PC-3 (cell line): ENCODE results near the gene HEYL. TPM values are rescaled to one million over a fixed set of nuclear protein-coding genes. Genes with fewer than 3 reads are reported as not detected.

Source experiments
- ATAC-seq: fragments of 200-7000 bp; cut with Tn5 transposase; 2 replicates; pipeline ENCODE4 v1.9.1; 2020; ENCODE audit warnings: mild to moderate bottlenecking, moderate library complexity
- BruUV-seq: library from RNA; stranded (reverse); fragments of 400-500 nt; replicated peaks from 2 replicates; lab custom pipeline; 2021; lab: Mats Ljungman, UMichigan
- CTCF ChIA-PET: fragments of 300-600 bp; sonication (Branson Sonifier 250); formaldehyde crosslinking; loops from one replicate; lab custom pipeline; 2022; ENCODE audit warnings: antibody characterized with exemption; lab: Charles Lee
- POLR2A ChIA-PET: fragments of 300-600 bp; sonication (Branson Sonifier 250); formaldehyde crosslinking; loops from one replicate; lab custom pipeline; 2022; ENCODE audit warnings: antibody characterized with exemption; ENCODE audit not compliant: unreplicated experiment; lab: Charles Lee
- DNase-seq: peaks from one replicate; pipeline ENCODE4 v3.0.0-alpha.2; 2015
- H2AFZ ChIP-seq: fragments of 300-600 bp; sonication (generic); 2 replicates; pipeline ENCODE4 v1.6.0; 2016; ENCODE audit warnings: antibody characterized with exemption, low read length
- H3F3A ChIP-seq: fragments of 300-600 bp; sonication (generic); one replicate; pipeline ENCODE4 v1.6.0; 2017; ENCODE audit warnings: antibody characterized with exemption, low read length, control low read depth, mild to moderate bottlenecking; ENCODE audit not compliant: unreplicated experiment
- H3K27ac ChIP-seq: fragments of 300-600 bp; sonication (generic); 2 replicates; pipeline ENCODE4 v1.5.1; 2016; ENCODE audit warnings: mild to moderate bottlenecking, low read length
- H3K27me3 ChIP-seq: fragments of 300-600 bp; sonication (generic); 2 replicates; pipeline ENCODE4 v1.6.1; 2016; ENCODE audit warnings: low read length, mixed read lengths
- H3K36me3 ChIP-seq: fragments of 300-600 bp; sonication (generic); 2 replicates; pipeline ENCODE4 v1.6.1; 2016; ENCODE audit warnings: low read depth, mixed run types, low read length, mixed read lengths
- H3K4me1 ChIP-seq: fragments of 300-600 bp; sonication (generic); 2 replicates; pipeline ENCODE4 v1.5.1; 2016; ENCODE audit warnings: low read length; ENCODE audit not compliant: insufficient read depth
- H3K4me2 ChIP-seq: fragments of 300-600 bp; sonication (generic); 2 replicates; pipeline ENCODE4 v1.6.0; 2016; ENCODE audit warnings: low read length
- H3K4me3 ChIP-seq: fragments of 300-600 bp; sonication (generic); 2 replicates; pipeline ENCODE4 v1.5.1; 2016; ENCODE audit warnings: mild to moderate bottlenecking, low read length, mixed read lengths
- H3K79me2 ChIP-seq: fragments of 300-600 bp; sonication (generic); 2 replicates; pipeline ENCODE4 v1.6.1; 2017; ENCODE audit warnings: low read length, mixed read lengths
- H3K9ac ChIP-seq: fragments of 300-600 bp; sonication (generic); 2 replicates; pipeline ENCODE4 v1.6.0; 2016; ENCODE audit warnings: mild to moderate bottlenecking, low read length
- H3K9me2 ChIP-seq: fragments of 300-600 bp; sonication (generic); replicated peaks from 2 replicates; pipeline ENCODE4 v1.6.1; 2016; ENCODE audit warnings: mixed run types, low read length, mixed read lengths
- H3K9me3 ChIP-seq: fragments of 300-600 bp; sonication (generic); 2 replicates; pipeline ENCODE4 v1.6.1; 2016; ENCODE audit warnings: low read length, mixed read lengths
- H4K20me1 ChIP-seq: fragments of 300-600 bp; sonication (generic); 2 replicates; pipeline ENCODE4 v1.6.1; 2016; ENCODE audit warnings: low read length, mixed read lengths
- CTCF ChIP-seq: fragments of 300-600 bp; sonication (generic); conservative IDR thresholded peaks from 2 replicates; pipeline ENCODE4 v1.5.1; 2017; ENCODE audit warnings: antibody characterized with exemption, low read depth, mild to moderate bottlenecking, low read length
- EZH2 ChIP-seq: fragments of 300-600 bp; sonication (generic); IDR thresholded peaks from one replicate; pipeline ENCODE4 v1.6.1; 2017; ENCODE audit warnings: antibody characterized with exemption, mild to moderate bottlenecking, low read length; ENCODE audit not compliant: unreplicated experiment
- EZH2phosphoT487 ChIP-seq: fragments of 300-600 bp; sonication (generic); IDR thresholded peaks from 2 replicates; pipeline ENCODE4 v1.6.1; 2018; ENCODE audit warnings: mild to moderate bottlenecking, antibody characterized with exemption, low read length, borderline replicate concordance
- intact Hi-C: fragments of 100-400 bp; cut with micrococcal nuclease; formaldehyde crosslinking; loops from 2 replicates; pipeline ENCODE4 v1.9.0; 2023
- total RNA-seq: library from RNA; depleted of rRNA; stranded (reverse); fragments of >200 nt; gene quantifications from 2 replicates; pipeline ENCODE4 v1.2.3, GENCODE V29; 2014

HEYL gene
- total RNA-seq, 1 experiment from 2014 or later = not detected

GRCh38 chr1:39648496-39648895 lies 9.1 kb upstream of the HEYL start:
- no peaks in the 10 kb centered on the region for H3K79me2 ChIP-seq
- no peak overlapping the region for H3K4me3 ChIP-seq
- H3K36me3 ChIP-seq = no peaks in the 10 kb centered on the region
- BruUV-seq = no TSS peak
- H3K9ac ChIP-seq = no peak overlapping the region
- POLR2A ChIA-PET = no interaction called here
- no peak for TF ChIP-seq EZH2
- TF ChIP-seq CTCF = no peak
- no peak for TF ChIP-seq EZH2phosphoT487
- no peak overlapping the region for H3K27ac ChIP-seq
- intact Hi-C loops = no loop called here
- no peaks in the 10 kb centered on the region for H3K4me1 ChIP-seq
- H3K4me2 ChIP-seq = no peak overlapping the region
- no peaks in the 10 kb centered on the region for H4K20me1 ChIP-seq
- no peak overlapping the region for H2AFZ ChIP-seq
- no peaks in the 10 kb centered on the region for H3K27me3 ChIP-seq
- H3K9me2 ChIP-seq = no peaks in the 10 kb centered on the region
- ATAC-seq (no peak), DNase-seq (no peak)
- CTCF ChIA-PET = no interaction called here
- H3F3A ChIP-seq = no peaks in the 10 kb centered on the region
- no peaks in the 10 kb centered on the region for H3K9me3 ChIP-seq

DNA sequence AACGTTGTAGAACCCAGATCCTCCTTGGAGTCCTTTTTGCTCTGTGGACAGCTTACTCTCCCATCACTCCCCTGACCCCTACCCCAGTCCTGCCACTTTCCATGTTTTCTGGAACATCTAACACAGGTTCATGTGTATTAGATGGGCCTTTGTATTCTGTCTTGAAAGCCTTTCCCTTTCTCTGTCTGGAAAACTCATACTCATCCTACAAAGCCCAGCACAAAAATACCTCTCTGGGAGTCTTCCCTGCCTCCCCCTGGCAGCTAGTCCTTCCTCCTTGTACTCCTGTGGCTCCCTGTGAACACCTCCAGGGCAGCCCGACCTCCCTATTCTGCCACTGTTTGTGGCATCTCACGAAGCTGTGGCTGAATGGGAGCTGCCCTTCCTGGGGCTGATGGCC lies 7.8 kb upstream of the HEYL start:
- BruUV-seq = no TSS peak
- Histone ChIP-seq H3K36me3 (no peaks in the 10 kb centered on the region), H3K4me3 (no peak overlapping the region), H3K79me2 (no peaks in the 10 kb centered on the region), H2AFZ (no peak overlapping the region), H3K9me3 (no peaks in the 10 kb centered on the region), H3K9me2 (no peaks in the 10 kb centered on the region), H4K20me1 (no peaks in the 10 kb centered on the region), H3K27me3 (no peaks in the 10 kb centered on the region), H3K4me2 (no peak overlapping the region), H3K9ac (no peak overlapping the region), H3F3A (no peaks in the 10 kb centered on the region), H3K27ac (no peak overlapping the region), H3K4me1 (peaks cover 8% of the 10 kb centered on the region; the same call in 1 of the 2 replicates)
- ChIA-PET CTCF (interaction anchor here (0.7 kb wide), 1 partner anchor 41 kb away, joined by 3 read pairs; no protein-coding TSS in a partner anchor), POLR2A (no interaction called here)
- TF ChIP-seq EZH2phosphoT487 (no peak), CTCF (no peak), EZH2 (no peak)
- no peak for DNase-seq
- ATAC-seq = no peak
- intact Hi-C loops = no loop called here

DNA sequence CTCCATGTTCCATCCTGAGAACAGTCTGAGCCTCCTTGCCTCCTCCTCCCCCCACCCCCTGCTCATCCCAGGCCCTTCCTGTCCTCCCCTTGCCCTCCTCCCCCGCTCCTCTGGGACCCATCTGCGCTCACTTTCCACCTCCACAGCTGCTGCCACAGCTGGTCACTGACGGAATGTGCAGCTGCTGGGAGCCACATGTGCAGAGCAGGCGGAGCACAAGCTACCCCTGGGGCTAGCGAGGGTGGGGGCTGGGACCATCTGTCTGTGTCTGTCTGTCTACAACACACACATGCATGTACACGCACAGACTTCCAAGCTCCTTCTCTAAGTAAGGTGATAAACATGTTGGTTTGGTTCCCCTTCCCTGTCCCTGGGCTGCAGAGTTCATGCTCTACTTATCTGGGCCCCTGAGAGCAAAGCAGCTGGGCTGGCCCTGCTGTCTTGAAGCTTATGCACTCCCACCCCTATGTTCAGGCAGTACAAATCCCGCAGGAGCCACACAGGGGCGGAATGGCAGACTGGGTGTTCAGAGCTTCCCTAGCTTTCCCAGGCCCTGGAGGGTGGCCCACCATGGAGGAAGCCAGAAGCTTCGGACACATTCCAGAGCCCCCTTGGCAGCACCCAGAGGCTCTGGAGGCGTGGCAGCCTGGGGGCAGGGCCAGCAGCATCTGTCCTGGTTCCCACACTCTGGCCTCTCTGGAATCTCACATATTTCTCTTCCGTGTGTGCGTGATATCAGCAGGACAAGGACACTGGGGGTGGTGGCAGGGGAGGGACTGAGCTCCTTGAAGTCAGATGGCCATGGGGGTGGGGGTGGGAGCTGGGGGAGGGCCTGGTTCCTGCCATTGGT lies 7.0 kb upstream of the HEYL start:
- no peaks in the 10 kb centered on the region for H3F3A ChIP-seq
- H2AFZ ChIP-seq = no peak overlapping the region
- ChIA-PET POLR2A (no interaction called here), CTCF (interaction anchor here (0.7 kb wide), 1 partner anchor 40 kb away, joined by 3 read pairs; no protein-coding TSS in a partner anchor)
- H3K4me2 ChIP-seq = no peak overlapping the region
- intact Hi-C loops = no loop called here
- no peaks in the 10 kb centered on the region for H3K27me3 ChIP-seq
- H3K27ac ChIP-seq = no peak overlapping the region
- no peaks in the 10 kb centered on the region for H4K20me1 ChIP-seq
- no peak overlapping the region for H3K9ac ChIP-seq
- H3K9me2 ChIP-seq = no peaks in the 10 kb centered on the region
- ATAC-seq = no peak
- no peaks in the 10 kb centered on the region for H3K9me3 ChIP-seq
- H3K4me3 ChIP-seq = no peak overlapping the region
- H3K36me3 ChIP-seq = no peaks in the 10 kb centered on the region
- no peak for DNase-seq
- H3K4me1 ChIP-seq = peaks cover 8% of the 10 kb centered on the region; the same call in 1 of the 2 replicates
- TF ChIP-seq CTCF = no peak
- TF ChIP-seq EZH2 = no peak
- TF ChIP-seq EZH2phosphoT487 = no peak
- H3K79me2 ChIP-seq = no peaks in the 10 kb centered on the region
- BruUV-seq = no TSS peak
